Neural progenitor cell (in vitro differentiated cells): ENCODE data around the gene SH2B2. TPM values are rescaled to one million over a fixed set of nuclear protein-coding genes. Genes with fewer than 3 reads are reported as not detected.
A peak's percentile ranks its signal among the peaks of the same experiment; 100 is the strongest.

Experiments used
- DNase-seq: peaks from one replicate; pipeline ENCODE4 v3.0.0-alpha.2; 2016; ENCODE audit warnings: low spot score
- H2AFZ ChIP-seq: fragments of 200-600 bp; sonication (generic); replicated peaks from 2 replicates; pipeline ENCODE4 v1.6.1; 2016; ENCODE audit warnings: antibody characterized with exemption
- H3F3A ChIP-seq: fragments of 200-600 bp; sonication (generic); 2 replicates; pipeline ENCODE4 v1.6.1; 2016; ENCODE audit warnings: antibody characterized with exemption, low read depth
- H3K27ac ChIP-seq: fragments of 200-600 bp; sonication (generic); 2 replicates; pipeline ENCODE4 v1.5.1; 2016; ENCODE audit warnings: mild to moderate bottlenecking
- H3K27me3 ChIP-seq: fragments of 200-600 bp; sonication (generic); 2 replicates; pipeline ENCODE4 v1.6.1; 2016; ENCODE audit warnings: mild to moderate bottlenecking, moderate library complexity
- H3K36me3 ChIP-seq: fragments of 200-600 bp; sonication (generic); 2 replicates; pipeline ENCODE4 v1.5.1; 2016
- H3K4me1 ChIP-seq: fragments of 200-600 bp; sonication (generic); 2 replicates; pipeline ENCODE4 v1.6.1; 2016; ENCODE audit warnings: mixed run types
- H3K4me2 ChIP-seq: fragments of 200-600 bp; sonication (generic); 2 replicates; pipeline ENCODE4 v1.6.1; 2016
- H3K4me3 ChIP-seq: fragments of 200-600 bp; sonication (generic); 2 replicates; pipeline ENCODE4 v1.5.1; 2016
- H3K79me2 ChIP-seq: fragments of 200-600 bp; sonication (generic); 2 replicates; pipeline ENCODE4 v1.6.1; 2016; ENCODE audit warnings: low read depth
- H3K9ac ChIP-seq: fragments of 200-600 bp; sonication (generic); 2 replicates; pipeline ENCODE4 v1.6.1; 2016
- H3K9me3 ChIP-seq: fragments of 200-600 bp; sonication (generic); 2 replicates; pipeline ENCODE4 v1.5.1; 2016; ENCODE audit warnings: low read depth
- H4K20me1 ChIP-seq: fragments of 200-600 bp; sonication (generic); 2 replicates; pipeline ENCODE4 v1.6.1; 2016; ENCODE audit warnings: low read depth
- H3K27ac Mint-ChIP-seq: 3 replicates; pipeline ENCODE4 v1.8.0; 2021; ENCODE audit warnings: mixed read lengths
- H3K27me3 Mint-ChIP-seq: 2 replicates; pipeline ENCODE4 v1.8.0; 2022; ENCODE audit warnings: low read depth, mild to moderate bottlenecking, inconsistent platforms, moderate library complexity, mixed read lengths; ENCODE audit not compliant: insufficient read depth
- H3K36me3 Mint-ChIP-seq: 3 replicates; pipeline ENCODE4 v1.8.0; 2021; ENCODE audit warnings: mixed read lengths
- H3K4me1 Mint-ChIP-seq: 3 replicates; pipeline ENCODE4 v1.8.0; 2021; ENCODE audit warnings: mixed read lengths
- H3K4me3 Mint-ChIP-seq: 3 replicates; pipeline ENCODE4 v1.8.0; 2021; ENCODE audit warnings: mild to moderate bottlenecking, moderate library complexity, mixed read lengths
- H3K9me3 Mint-ChIP-seq: 3 replicates; pipeline ENCODE4 v1.8.0; 2020; ENCODE audit warnings: mixed read lengths
- EZH2 ChIP-seq: fragments of 200-600 bp; sonication (generic); IDR thresholded peaks from 2 replicates; pipeline ENCODE4 v1.6.1; 2017; ENCODE audit warnings: antibody characterized with exemption, mild to moderate bottlenecking, moderate library complexity
- EZH2phosphoT487 ChIP-seq: fragments of 200-600 bp; sonication (generic); IDR thresholded peaks from 2 replicates; pipeline ENCODE4 v1.6.1; 2017; ENCODE audit warnings: antibody characterized with exemption
- total RNA-seq: library from RNA; depleted of rRNA; stranded (reverse); fragments of >200 nt; gene quantifications from 2 replicates; pipeline ENCODE4 v1.2.3, GENCODE V29; 2015; ENCODE audit warnings: low replicate concordance
- TF ChIP-seq, protein P1 (sequence below): fragments of 200-600 bp; sonication (generic); IDR thresholded peaks from 2 replicates; pipeline ENCODE4 v1.5.1; 2017; ENCODE audit warnings: antibody characterized with exemption, mild to moderate bottlenecking

SH2B2 gene
- total RNA-seq, 1 donor from 2014 or later = 2.0 TPM

DNA sequence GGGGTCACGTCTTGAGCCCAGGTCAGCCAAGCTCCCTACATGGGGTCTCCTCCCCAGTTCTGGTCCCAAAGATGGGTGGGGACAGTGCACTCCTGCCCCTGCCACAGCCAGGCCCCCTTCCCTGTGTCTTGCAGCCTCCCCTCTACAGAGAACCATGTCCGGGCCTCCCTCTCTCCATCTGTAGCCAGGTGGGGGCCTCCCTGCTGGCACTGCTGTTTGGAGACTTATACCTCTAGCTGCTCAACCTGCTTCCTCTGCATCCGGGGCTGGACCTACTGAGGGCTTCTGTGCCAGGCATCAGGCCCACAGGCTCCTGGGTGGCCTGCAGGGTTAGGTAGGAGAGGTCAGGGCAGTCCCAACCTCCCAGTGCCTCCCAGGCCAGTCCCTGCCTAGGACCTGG is 7.9 kb downstream of the SH2B2 start:
- no peak overlapping the region for H3K27ac ChIP-seq
- Mint-ChIP-seq H3K36me3 (peaks cover 5% of the 10 kb centered on the region), H3K27me3 (peaks cover 3% of the 10 kb centered on the region), H3K4me3 (no peak overlapping the region), H3K9me3 (no peaks in the 10 kb centered on the region), H3K27ac (no peak overlapping the region), H3K4me1 (peaks cover 25% of the 10 kb centered on the region)
- H3K79me2 ChIP-seq = no peaks in the 10 kb centered on the region
- no peak overlapping the region for H3K4me2 ChIP-seq
- TF ChIP-seq, protein P1, sequence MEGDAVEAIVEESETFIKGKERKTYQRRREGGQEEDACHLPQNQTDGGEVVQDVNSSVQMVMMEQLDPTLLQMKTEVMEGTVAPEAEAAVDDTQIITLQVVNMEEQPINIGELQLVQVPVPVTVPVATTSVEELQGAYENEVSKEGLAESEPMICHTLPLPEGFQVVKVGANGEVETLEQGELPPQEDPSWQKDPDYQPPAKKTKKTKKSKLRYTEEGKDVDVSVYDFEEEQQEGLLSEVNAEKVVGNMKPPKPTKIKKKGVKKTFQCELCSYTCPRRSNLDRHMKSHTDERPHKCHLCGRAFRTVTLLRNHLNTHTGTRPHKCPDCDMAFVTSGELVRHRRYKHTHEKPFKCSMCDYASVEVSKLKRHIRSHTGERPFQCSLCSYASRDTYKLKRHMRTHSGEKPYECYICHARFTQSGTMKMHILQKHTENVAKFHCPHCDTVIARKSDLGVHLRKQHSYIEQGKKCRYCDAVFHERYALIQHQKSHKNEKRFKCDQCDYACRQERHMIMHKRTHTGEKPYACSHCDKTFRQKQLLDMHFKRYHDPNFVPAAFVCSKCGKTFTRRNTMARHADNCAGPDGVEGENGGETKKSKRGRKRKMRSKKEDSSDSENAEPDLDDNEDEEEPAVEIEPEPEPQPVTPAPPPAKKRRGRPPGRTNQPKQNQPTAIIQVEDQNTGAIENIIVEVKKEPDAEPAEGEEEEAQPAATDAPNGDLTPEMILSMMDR = no peak
- no peak for TF ChIP-seq EZH2
- no peak for TF ChIP-seq EZH2phosphoT487
- H3K9ac ChIP-seq = no peak overlapping the region
- no peak overlapping the region for H3K4me3 ChIP-seq
- peaks cover 83% of the 10 kb centered on the region for H4K20me1 ChIP-seq
- peaks cover 5% of the 10 kb centered on the region for H3K4me1 ChIP-seq
- H3K36me3 ChIP-seq = no peaks in the 10 kb centered on the region
- peaks cover 4% of the 10 kb centered on the region for H3K27me3 ChIP-seq
- no peak for DNase-seq
- no peak overlapping the region for H2AFZ ChIP-seq
- H3F3A ChIP-seq = no peaks in the 10 kb centered on the region
- no peaks in the 10 kb centered on the region for H3K9me3 ChIP-seq

DNA sequence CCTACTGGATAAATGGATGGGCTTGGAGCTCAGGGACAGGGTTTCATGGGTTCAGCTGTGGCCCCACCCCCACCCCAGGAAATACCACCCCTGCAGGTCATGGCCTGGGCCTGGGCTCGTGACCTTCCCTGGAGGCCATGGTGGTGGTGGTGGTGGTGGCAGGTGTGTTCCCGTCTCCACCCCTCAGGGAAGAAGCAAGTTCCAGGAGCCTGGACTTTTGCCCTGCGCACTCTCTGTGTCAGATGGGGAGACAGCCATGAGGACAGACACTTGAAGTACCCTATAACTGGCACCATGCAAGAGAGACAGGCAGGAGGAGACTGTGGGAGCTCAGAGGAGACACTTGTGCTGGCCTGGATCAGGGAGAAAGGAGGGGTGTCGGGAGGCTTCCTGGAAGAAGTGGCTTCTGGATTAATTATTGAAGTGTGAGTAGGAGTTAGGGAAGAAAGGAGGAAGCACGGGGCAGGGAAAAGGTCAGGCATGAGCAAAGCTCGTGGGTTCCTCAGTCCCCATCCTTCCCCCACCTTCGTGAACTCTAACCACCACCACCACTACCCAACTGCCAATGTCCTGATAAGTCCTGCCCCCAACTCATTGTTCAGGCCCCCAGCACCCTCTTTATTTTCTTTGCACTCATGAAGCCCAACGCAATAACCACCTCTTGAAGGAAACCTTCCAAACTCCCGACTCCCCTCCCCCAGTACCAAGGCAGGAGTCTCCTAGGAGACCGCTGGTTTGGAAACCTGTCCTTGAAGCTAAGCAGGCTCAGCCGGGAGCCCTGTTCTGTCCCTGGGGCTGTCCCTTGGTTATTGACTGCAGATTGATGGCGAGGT is 8.9 kb downstream of the SH2B2 start:
- H3K27ac ChIP-seq = no peak overlapping the region
- H3K4me3 Mint-ChIP-seq = peak overlapping the region; percentile 72

DNA sequence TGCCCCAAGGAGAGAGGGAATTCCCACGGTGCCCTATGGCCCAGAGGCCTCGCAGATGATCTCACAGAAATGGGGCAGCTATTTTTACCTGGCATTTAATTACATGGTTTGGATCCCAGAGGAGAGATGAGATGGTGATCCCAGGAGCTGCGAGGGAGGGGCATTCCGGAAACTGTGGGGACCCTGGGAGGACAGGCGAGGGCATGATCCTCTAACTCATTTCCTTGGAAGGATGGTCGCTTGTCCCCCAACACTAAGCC is 9.4 kb downstream of the SH2B2 start:
- no peaks in the 10 kb centered on the region for H3F3A ChIP-seq
- H3K27ac Mint-ChIP-seq = peak overlapping the region; percentile 50
- peak overlapping the region; percentile 72 for H3K4me3 Mint-ChIP-seq

More for the DNA sequence above, 8.9 kb downstream of the SH2B2 start:
- Histone ChIP-seq H3F3A (no peaks in the 10 kb centered on the region), H3K4me2 (no peak overlapping the region), H3K79me2 (no peaks in the 10 kb centered on the region), H3K9me3 (no peaks in the 10 kb centered on the region), H3K36me3 (no peaks in the 10 kb centered on the region), H3K4me3 (no peak overlapping the region), H2AFZ (no peak overlapping the region), H3K4me1 (peaks cover 5% of the 10 kb centered on the region), H4K20me1 (peaks cover 77% of the 10 kb centered on the region), H3K27me3 (peaks cover 14% of the 10 kb centered on the region), H3K9ac (no peak overlapping the region)
- peaks cover 5% of the 10 kb centered on the region for H3K36me3 Mint-ChIP-seq
- H3K9me3 Mint-ChIP-seq = no peaks in the 10 kb centered on the region
- no peak for DNase-seq
- H3K27me3 Mint-ChIP-seq = peaks cover 3% of the 10 kb centered on the region
- H3K4me1 Mint-ChIP-seq = peaks cover 25% of the 10 kb centered on the region
- peak overlapping the region; percentile 50 for H3K27ac Mint-ChIP-seq
- TF ChIP-seq, protein P1 = no peak
- TF ChIP-seq EZH2 (no peak), EZH2phosphoT487 (no peak)

More for the DNA sequence above, 9.4 kb downstream of the SH2B2 start:
- DNase-seq = no peak
- TF ChIP-seq EZH2phosphoT487 (no peak), EZH2 (no peak)
- TF ChIP-seq, protein P1 = no peak
- Mint-ChIP-seq H3K9me3 (no peaks in the 10 kb centered on the region), H3K36me3 (peaks cover 5% of the 10 kb centered on the region), H3K4me1 (peaks cover 25% of the 10 kb centered on the region), H3K27me3 (peaks cover 3% of the 10 kb centered on the region)
- H3K79me2 ChIP-seq = no peaks in the 10 kb centered on the region
- H3K36me3 ChIP-seq = no peaks in the 10 kb centered on the region
- H3K9me3 ChIP-seq = no peaks in the 10 kb centered on the region
- H3K4me1 ChIP-seq = peaks cover 5% of the 10 kb centered on the region
- peaks cover 18% of the 10 kb centered on the region for H3K27me3 ChIP-seq
- peaks cover 73% of the 10 kb centered on the region for H4K20me1 ChIP-seq
- no peak overlapping the region for H3K4me2 ChIP-seq
- no peak overlapping the region for H3K9ac ChIP-seq
- H3K27ac ChIP-seq = no peak overlapping the region
- no peak overlapping the region for H3K4me3 ChIP-seq
- H2AFZ ChIP-seq = no peak overlapping the region
